Measurements from ENCODE around the gene RFPL1. TPM values are rescaled to one million over a fixed set of nuclear protein-coding genes. Genes with fewer than 3 reads are reported as not detected.
"Not testable (repeated sequence)": the region's sequence is repeated elsewhere in the genome, so short reads cannot be mapped to it uniquely, and the experiment has no call there.

The RFPL1 gene
- total RNA-seq, result not detected in 2 replicates

DNA sequence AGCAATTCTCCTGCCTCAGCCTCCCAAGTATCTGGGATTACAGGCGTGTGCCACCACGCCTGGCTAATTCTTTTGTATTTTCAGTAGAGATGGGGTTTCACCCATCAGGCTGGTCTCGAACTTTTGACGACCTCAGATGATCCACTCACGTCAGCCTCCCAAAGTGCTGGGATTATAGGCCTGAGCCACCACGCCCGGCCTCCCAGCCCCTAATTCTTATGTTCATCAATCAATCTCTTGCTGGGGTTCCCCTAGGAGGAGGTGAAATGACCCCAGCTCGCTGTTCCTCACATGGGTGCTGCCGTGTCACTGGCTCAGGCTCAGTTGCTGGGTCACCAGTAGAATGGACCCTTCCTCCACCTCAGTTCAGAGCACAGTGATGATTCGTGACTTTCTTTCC is at the start of gene RFPL1:
TSS of gene RFPL1 (plus strand) at position 301 of the 400 bp plus-strand sequence.
- CTCF ChIA-PET; H3K36me3 Mint-ChIP-seq (ENCODE audit: low read depth); H3K4me3 Mint-ChIP-seq; DNase-seq; intact Hi-C loops (cut with micrococcal nuclease); H3K9me3 Mint-ChIP-seq; POLR2A ChIA-PET; ATAC-seq (ENCODE audit: low read depth); H3K4me1 Mint-ChIP-seq; H3K27ac Mint-ChIP-seq: not testable (repeated sequence)
- peaks cover 23% of the 10 kb centered on the region for H3K27me3 Mint-ChIP-seq

DNA sequence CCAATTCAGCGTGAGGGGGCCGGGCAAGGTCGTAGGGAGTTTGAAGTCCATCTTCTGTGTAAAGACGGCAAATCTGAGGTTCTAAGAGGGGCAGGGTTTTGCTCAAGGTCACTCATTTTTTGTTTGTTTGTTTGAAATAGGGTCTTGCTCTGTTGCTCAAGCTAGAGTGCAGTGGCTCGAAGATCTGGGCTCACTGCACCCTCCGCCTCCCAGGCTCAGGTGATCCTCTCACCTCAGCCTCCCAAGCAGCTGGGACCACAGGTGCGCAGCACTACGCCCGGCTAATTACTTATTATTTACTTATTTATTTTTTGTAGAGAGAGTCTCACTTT is 49.7 kb upstream of the RFPL1 start:
- peaks cover 59% of the 10 kb centered on the region for H3K4me1 Mint-ChIP-seq
- H3K36me3 Mint-ChIP-seq (ENCODE audit: low read depth), result peaks cover 17% of the 10 kb centered on the region
- ATAC-seq (ENCODE audit: low read depth) (peak; percentile 3), DNase-seq (no peak)
- intact Hi-C loops (cut with micrococcal nuclease), result loop anchor here (1.0 to 5.0 kb wide), 8 partner anchors 120 to 1249 kb away; partner anchors contain the start of genes ASCC2, EWSR1, NF2 and NIPSNAP1
- H3K9me3 Mint-ChIP-seq, result no peaks in the 10 kb centered on the region
- no peaks in the 10 kb centered on the region for H3K27me3 Mint-ChIP-seq
- H3K27ac Mint-ChIP-seq, result peak overlapping the region; percentile 93
- POLR2A ChIA-PET, result interaction anchor here (0.7 to 5.2 kb wide), 5 partner anchors 8 to 968 kb away, joined by 3 to 32 read pairs (median 3); partner anchors contain the start of genes CCDC157, SF3A1 and THOC5
- TF ChIP-seq, protein P1, sequence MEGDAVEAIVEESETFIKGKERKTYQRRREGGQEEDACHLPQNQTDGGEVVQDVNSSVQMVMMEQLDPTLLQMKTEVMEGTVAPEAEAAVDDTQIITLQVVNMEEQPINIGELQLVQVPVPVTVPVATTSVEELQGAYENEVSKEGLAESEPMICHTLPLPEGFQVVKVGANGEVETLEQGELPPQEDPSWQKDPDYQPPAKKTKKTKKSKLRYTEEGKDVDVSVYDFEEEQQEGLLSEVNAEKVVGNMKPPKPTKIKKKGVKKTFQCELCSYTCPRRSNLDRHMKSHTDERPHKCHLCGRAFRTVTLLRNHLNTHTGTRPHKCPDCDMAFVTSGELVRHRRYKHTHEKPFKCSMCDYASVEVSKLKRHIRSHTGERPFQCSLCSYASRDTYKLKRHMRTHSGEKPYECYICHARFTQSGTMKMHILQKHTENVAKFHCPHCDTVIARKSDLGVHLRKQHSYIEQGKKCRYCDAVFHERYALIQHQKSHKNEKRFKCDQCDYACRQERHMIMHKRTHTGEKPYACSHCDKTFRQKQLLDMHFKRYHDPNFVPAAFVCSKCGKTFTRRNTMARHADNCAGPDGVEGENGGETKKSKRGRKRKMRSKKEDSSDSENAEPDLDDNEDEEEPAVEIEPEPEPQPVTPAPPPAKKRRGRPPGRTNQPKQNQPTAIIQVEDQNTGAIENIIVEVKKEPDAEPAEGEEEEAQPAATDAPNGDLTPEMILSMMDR (IDR thresholded peaks at IDR 0.05), result no peak
- CTCF ChIA-PET, result interaction anchor here (1.4 to 1.9 kb wide), 2 partner anchors 25 to 135 kb away, joined by 4 to 7 read pairs; no protein-coding TSS in a partner anchor
- peak overlapping the region; percentile 93 for H3K4me3 Mint-ChIP-seq

DNA sequence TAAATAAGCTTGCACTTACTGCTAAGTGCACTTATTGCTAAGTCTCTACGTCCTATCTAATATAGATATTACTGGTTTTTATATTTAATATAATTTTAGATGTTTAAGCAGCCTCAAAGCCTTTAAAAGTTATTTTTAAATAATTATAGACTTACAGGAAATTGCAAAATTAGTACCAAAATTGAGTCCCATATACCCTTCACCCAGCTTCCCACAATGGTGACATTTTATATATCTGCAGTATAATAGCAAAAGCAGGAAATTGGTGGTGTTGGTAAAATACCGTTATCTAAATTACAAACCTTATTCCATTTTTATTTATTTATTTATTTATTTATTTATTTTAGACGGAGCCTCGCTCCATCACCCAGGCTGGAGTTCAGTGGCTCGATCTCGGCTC is 48.1 kb upstream of the RFPL1 start:
- no peak for ATAC-seq (ENCODE audit: low read depth)
- peaks cover 50% of the 10 kb centered on the region for H3K4me1 Mint-ChIP-seq

DNA sequence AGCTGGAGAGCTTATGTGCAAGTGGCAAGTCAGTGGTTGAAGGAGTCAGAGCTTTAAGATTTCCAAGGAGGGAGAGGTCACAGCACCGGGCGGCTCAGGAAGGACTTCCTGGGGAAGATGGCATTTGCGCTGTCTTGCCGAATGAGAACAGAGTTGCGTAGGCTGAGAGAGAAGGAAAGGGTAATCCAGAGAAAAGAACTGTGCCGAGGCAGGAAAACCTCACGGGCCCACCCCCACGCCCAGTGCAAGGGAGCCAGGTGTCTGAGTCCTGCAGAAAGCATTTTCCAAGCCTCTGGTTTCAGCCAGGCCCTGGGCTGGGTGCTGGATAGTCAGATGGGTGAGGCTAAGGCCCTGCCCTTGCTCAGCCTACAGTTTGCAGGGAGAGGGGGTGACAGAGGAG is 46.8 kb upstream of the RFPL1 start:
- no peak overlapping the region for H3K27ac Mint-ChIP-seq
- H3K27me3 Mint-ChIP-seq, result no peaks in the 10 kb centered on the region
- TF ChIP-seq, protein P1 (IDR thresholded peaks at IDR 0.05), result no peak
- peaks cover 8% of the 10 kb centered on the region for H3K36me3 Mint-ChIP-seq (ENCODE audit: low read depth)
- intact Hi-C loops (cut with micrococcal nuclease), result loop anchor here (10.0 kb wide), 1 partner anchor 83 kb away; no protein-coding TSS in a partner anchor
- peaks cover 37% of the 10 kb centered on the region for H3K4me1 Mint-ChIP-seq
- ChIA-PET CTCF (interaction anchor here (2.7 kb wide), 1 partner anchor 133 kb away, joined by 9 read pairs; no protein-coding TSS in a partner anchor), POLR2A (interaction anchor here (0.6 kb wide), 1 partner anchor 196 kb away, joined by 6 read pairs; no protein-coding TSS in a partner anchor)
- ATAC-seq (ENCODE audit: low read depth) (no peak), DNase-seq (no peak)
- no peaks in the 10 kb centered on the region for H3K9me3 Mint-ChIP-seq
- no peak overlapping the region for H3K4me3 Mint-ChIP-seq

More for the DNA sequence above, 48.1 kb upstream of the RFPL1 start:
- DNase-seq, result no peak
- ChIA-PET CTCF (interaction anchor here (2.7 kb wide), 1 partner anchor 134 kb away, joined by 9 read pairs; no protein-coding TSS in a partner anchor), POLR2A (interaction anchor here (1.2 kb wide), 1 partner anchor 163 kb away, joined by 6 read pairs; the partner anchor contains the start of gene THOC5)
- H3K27ac Mint-ChIP-seq, result no peak overlapping the region
- H3K4me3 Mint-ChIP-seq, result no peak overlapping the region
- intact Hi-C loops (cut with micrococcal nuclease), result loop anchor here (10.0 kb wide), 1 partner anchor 85 kb away; no protein-coding TSS in a partner anchor
- H3K27me3 Mint-ChIP-seq, result no peaks in the 10 kb centered on the region
- TF ChIP-seq, protein P1 (IDR thresholded peaks at IDR 0.05), result no peak
- no peaks in the 10 kb centered on the region for H3K9me3 Mint-ChIP-seq
- peaks cover 10% of the 10 kb centered on the region for H3K36me3 Mint-ChIP-seq (ENCODE audit: low read depth)

DNA sequence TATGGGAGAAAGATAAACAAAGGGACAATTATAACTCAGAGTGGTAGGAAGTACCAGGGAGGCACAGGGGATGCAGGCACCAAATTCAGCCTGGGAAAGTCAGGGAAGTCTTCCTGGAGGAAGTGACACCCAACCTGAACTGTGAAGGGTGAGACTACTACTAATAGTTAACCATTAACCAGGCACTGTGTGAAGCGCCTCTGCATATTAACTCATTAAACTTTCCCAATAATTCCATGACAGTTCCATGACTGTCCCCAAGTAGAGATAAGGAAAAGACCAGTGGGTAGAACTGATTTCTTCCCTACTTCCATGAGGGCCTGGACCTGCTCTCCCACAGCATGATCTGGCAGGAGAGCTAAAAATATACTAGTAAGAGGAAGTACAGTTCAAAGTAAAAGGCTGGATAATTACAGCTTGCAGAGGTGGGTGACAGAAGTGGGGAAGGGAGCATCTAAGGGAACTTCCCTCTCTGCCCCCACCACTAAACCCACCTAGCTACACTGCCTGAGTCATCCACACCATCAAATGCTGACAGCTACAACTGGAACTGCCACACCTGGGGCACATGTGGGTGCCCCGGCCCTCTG is 45.3 kb upstream of the RFPL1 start:
- POLR2A ChIA-PET, result interaction anchor here (1.0 to 1.1 kb wide), 2 partner anchors 9 to 23 kb away, joined by 3 read pairs; no protein-coding TSS in a partner anchor
- intact Hi-C loops (cut with micrococcal nuclease), result loop anchor here (10.0 kb wide), 1 partner anchor 82 kb away; no protein-coding TSS in a partner anchor
- peak overlapping the region; percentile 45 for H3K4me3 Mint-ChIP-seq
- no peaks in the 10 kb centered on the region for H3K27me3 Mint-ChIP-seq
- DNase-seq, result no peak
- peaks cover 3% of the 10 kb centered on the region for H3K36me3 Mint-ChIP-seq (ENCODE audit: low read depth)
- peaks cover 25% of the 10 kb centered on the region for H3K4me1 Mint-ChIP-seq
- no peaks in the 10 kb centered on the region for H3K9me3 Mint-ChIP-seq
- TF ChIP-seq, protein P1 (IDR thresholded peaks at IDR 0.05), result no peak
- ATAC-seq (ENCODE audit: low read depth), result peak; percentile 26
- H3K27ac Mint-ChIP-seq, result peak overlapping the region; percentile 64
- CTCF ChIA-PET, result interaction anchor here (1.5 to 5.9 kb wide), 2 partner anchors 131 to 197 kb away, joined by 3 to 48 read pairs; no protein-coding TSS in a partner anchor
